IMR-90 (cell line): ENCODE measurements around the gene ANKDD1B. TPM values are rescaled to one million over a fixed set of nuclear protein-coding genes. Genes with fewer than 3 reads are reported as not detected.

Experiments used
- ATAC-seq: fragments of 200-7000 bp; cut with Tn5 transposase; 2 replicates; pipeline ENCODE4 v1.9.1; 2020; ENCODE audit warnings: low read depth, mild to moderate bottlenecking, moderate library complexity
- BruUV-seq: library from RNA; stranded (reverse); fragments of 400-500 nt; replicated peaks from 2 replicates; lab custom pipeline; 2021; lab: Mats Ljungman, UMichigan
- CTCF ChIA-PET: fragments of 300-600 bp; formaldehyde crosslinking; extraction: SDS; loops from one replicate; lab custom pipeline; 2021; ENCODE audit warnings: antibody characterized with exemption; lab: Yijun Ruan, JAX
- POLR2A ChIA-PET: fragments of 300-600 bp; sonication (Branson Sonifier 250); formaldehyde crosslinking; loops from one replicate; lab custom pipeline; 2022; ENCODE audit warnings: antibody characterized with exemption; ENCODE audit not compliant: unreplicated experiment; lab: Charles Lee
- DNase-seq: peaks from one replicate; pipeline ENCODE4 v3.0.0; 2013
- H2AFZ ChIP-seq: replicated peaks from 2 replicates; pipeline ENCODE3; 2013; ENCODE audit warnings: low read length, mild to moderate bottlenecking; ENCODE audit not compliant: poor library complexity
- H2AK5ac ChIP-seq: 2 replicates; pipeline ENCODE4 v1.6.1; 2013; ENCODE audit warnings: low read depth, low read length, inconsistent platforms
- H2AK9ac ChIP-seq: replicated peaks from 2 replicates; pipeline ENCODE3; 2013; ENCODE audit warnings: mild to moderate bottlenecking, low read depth, low read length, moderate library complexity; ENCODE audit not compliant: poor library complexity
- H2BK120ac ChIP-seq: 2 replicates; pipeline ENCODE4 v1.6.1; 2013; ENCODE audit warnings: low read depth, low read length, inconsistent platforms
- H2BK15ac ChIP-seq: 3 replicates; pipeline ENCODE4 v1.6.1; 2013; ENCODE audit warnings: low read depth, low read length, inconsistent platforms
- H2BK20ac ChIP-seq: 2 replicates; pipeline ENCODE4 v1.6.1; 2013; ENCODE audit warnings: low read depth, mild to moderate bottlenecking, inconsistent platforms, low read length, moderate library complexity
- H2BK5ac ChIP-seq: 2 replicates; pipeline ENCODE4 v1.6.1; 2013; ENCODE audit warnings: mild to moderate bottlenecking, low read depth, low read length, inconsistent platforms; ENCODE audit not compliant: poor library complexity, severe bottlenecking
- H3K14ac ChIP-seq: replicated peaks from 2 replicates; pipeline ENCODE4 v1.6.1; 2013; ENCODE audit warnings: low read depth, low read length, inconsistent platforms
- H3K18ac ChIP-seq: 2 replicates; pipeline ENCODE4 v1.6.1; 2013; ENCODE audit warnings: low read depth, low read length, control low read depth
- H3K23ac ChIP-seq: 2 replicates; pipeline ENCODE4 v1.6.1; 2013; ENCODE audit warnings: low read depth, low read length, inconsistent platforms
- H3K27ac ChIP-seq: 2 replicates; pipeline ENCODE4 v1.5.1; 2013; ENCODE audit warnings: mild to moderate bottlenecking, control low read depth, low read length; ENCODE audit not compliant: insufficient read depth
- H3K27me3 ChIP-seq: 2 replicates; pipeline ENCODE4 v1.6.1; 2013; ENCODE audit warnings: low read length; ENCODE audit not compliant: control insufficient read depth, insufficient read depth
- H3K36me3 ChIP-seq: 2 replicates; pipeline ENCODE4 v1.6.1; 2013; ENCODE audit warnings: low read length, mixed read lengths; ENCODE audit not compliant: control insufficient read depth, insufficient read depth
- H3K4ac ChIP-seq: 2 replicates; pipeline ENCODE4 v1.6.1; 2013; ENCODE audit warnings: low read depth, low read length, inconsistent platforms
- H3K4me1 ChIP-seq: 2 replicates; pipeline ENCODE4 v1.6.1; 2013; ENCODE audit warnings: low read length, mixed read lengths; ENCODE audit not compliant: control insufficient read depth, insufficient read depth
- H3K4me2 ChIP-seq: 2 replicates; pipeline ENCODE4 v1.6.1; 2013; ENCODE audit warnings: low read depth, mild to moderate bottlenecking, control low read depth, low read length, moderate library complexity
- H3K4me3 ChIP-seq: 2 replicates; pipeline ENCODE4 v1.5.1; 2013; ENCODE audit warnings: low read depth, mild to moderate bottlenecking, control low read depth, low read length, moderate library complexity; ENCODE audit not compliant: insufficient read depth
- H3K56ac ChIP-seq: 2 replicates; pipeline ENCODE4 v1.6.1; 2013; ENCODE audit warnings: low read length, inconsistent platforms; ENCODE audit not compliant: insufficient read depth; ENCODE audit errors: extremely low read depth
- H3K79me1 ChIP-seq, 2 experiments: 2 replicates each; pipeline ENCODE4 v1.6.1; 2013; ENCODE audit warnings: low read length in 2 of 2, inconsistent platforms in 1 of 2, low read depth in 1 of 2
- H3K9ac ChIP-seq: 2 replicates; pipeline ENCODE4 v1.6.1; 2013; ENCODE audit warnings: low read depth, low read length, control low read depth
- H3K9me1 ChIP-seq: 2 replicates; pipeline ENCODE4 v1.6.1; 2013; ENCODE audit warnings: low read length, inconsistent platforms; ENCODE audit not compliant: insufficient read depth
- H3K9me3 ChIP-seq: 2 replicates; pipeline ENCODE4 v1.6.1; 2013; ENCODE audit warnings: low read length; ENCODE audit not compliant: control insufficient read depth, insufficient read depth
- H4K20me1 ChIP-seq: 2 replicates; pipeline ENCODE4 v1.6.1; 2013; ENCODE audit warnings: low read length, inconsistent platforms; ENCODE audit not compliant: insufficient read depth
- H4K5ac ChIP-seq: 2 replicates; pipeline ENCODE4 v1.6.1; 2013; ENCODE audit warnings: mild to moderate bottlenecking, low read depth, low read length, control low read depth
- H4K8ac ChIP-seq, 2 experiments: 2 replicates each; pipeline ENCODE4 v1.6.1; 2013; ENCODE audit warnings: low read depth in 2 of 2, low read length in 2 of 2, control low read depth in 1 of 2, inconsistent platforms in 1 of 2
- H4K91ac ChIP-seq: 2 replicates; pipeline ENCODE4 v1.6.1; 2013; ENCODE audit warnings: low read depth, low read length, inconsistent platforms; ENCODE audit not compliant: insufficient read depth
- BHLHE40 ChIP-seq: fragments of 150-350 bp; IDR thresholded peaks from 2 replicates; pipeline ENCODE4 v1.6.1; 2016; ENCODE audit warnings: mild to moderate bottlenecking, low read depth, low read length
- CEBPB ChIP-seq: IDR thresholded peaks from 2 replicates; pipeline ENCODE4 v1.6.1; 2012; ENCODE audit warnings: low read depth, low read length, improper control_type of control experiment
- CHD1 ChIP-seq: IDR thresholded peaks from 2 replicates; pipeline ENCODE4 v1.6.1; 2012; ENCODE audit warnings: low read depth, low read length, improper control_type of control experiment
- CTCF ChIP-seq: conservative IDR thresholded peaks from 2 replicates; pipeline ENCODE4 v1.5.1; 2012; ENCODE audit warnings: mild to moderate bottlenecking, low read depth, low read length, improper control_type of control experiment
- ELK1 ChIP-seq: fragments of 150-350 bp; IDR thresholded peaks from 2 replicates; pipeline ENCODE4 v1.6.1; 2016; ENCODE audit warnings: low read depth, mild to moderate bottlenecking, low read length, moderate library complexity, borderline replicate concordance
- FOS ChIP-seq: fragments of 150-350 bp; IDR thresholded peaks from 2 replicates; pipeline ENCODE4 v1.6.1; 2016; ENCODE audit warnings: low read depth, low read length
- MXI1 ChIP-seq: IDR thresholded peaks from 2 replicates; pipeline ENCODE4 v1.6.1; 2012; ENCODE audit warnings: low read depth, mild to moderate bottlenecking, low read length, moderate library complexity, borderline replicate concordance
- NFE2L2 ChIP-seq: fragments of 150-350 bp; IDR thresholded peaks from 2 replicates; pipeline ENCODE4 v1.6.1; 2016; ENCODE audit warnings: low read depth, mild to moderate bottlenecking, low read length
- POLR2A ChIP-seq: IDR thresholded peaks from 2 replicates; pipeline ENCODE4 v1.6.1; 2012; ENCODE audit warnings: mild to moderate bottlenecking, low read depth, low read length
- RAD21 ChIP-seq: IDR thresholded peaks from 2 replicates; pipeline ENCODE4 v1.6.1; 2012; ENCODE audit warnings: low read length, improper control_type of control experiment
- RCOR1 ChIP-seq: IDR thresholded peaks from 2 replicates; pipeline ENCODE4 v1.6.1; 2012; ENCODE audit warnings: mild to moderate bottlenecking, low read length, improper control_type of control experiment; ENCODE audit not compliant: insufficient replicate concordance
- RFX5 ChIP-seq: IDR thresholded peaks from 2 replicates; pipeline ENCODE4 v1.8.0; 2012; ENCODE audit warnings: low read depth, mild to moderate bottlenecking, low read length, moderate library complexity
- SMC3 ChIP-seq: fragments of 150-350 bp; IDR thresholded peaks from 2 replicates; pipeline ENCODE4 v1.6.1; 2016; ENCODE audit warnings: low read depth, mild to moderate bottlenecking, antibody characterized with exemption, low read length, moderate library complexity
- WGBS, 2 experiments: methylation state at CpG; one replicate each; pipeline versions ENCODE4 v1.1.5 to v1.1.7; 2013; ENCODE audit warnings: missing lambda C conversion rate in 2 of 2; ENCODE audit not compliant: insufficient read length in 1 of 2; ENCODE audit errors: extremely low coverage in 2 of 2; 5-methylcytosine and 5-hydroxymethylcytosine counted together
- dilution Hi-C: fragments of 300-500 bp; cut with HindIII; formaldehyde crosslinking; loops from one replicate; pipeline ENCODE4 v1.14.3; 2018; ENCODE audit warnings: low sequenced_read_pairs; ENCODE audit not compliant: unreplicated experiment
- in situ Hi-C: fragments of 300-500 bp; cut with MboI; formaldehyde crosslinking; loops from 3 replicates; pipeline ENCODE4 v1.14.3; 2019; ENCODE audit warnings: low sequenced_read_pairs, inconsistent platforms, mixed read lengths
- intact Hi-C: fragments of 100-400 bp; cut with micrococcal nuclease; formaldehyde crosslinking; loops from 2 replicates; pipeline ENCODE4 v1.10.0; 2022
- polyA plus RNA-seq, 3 experiments: library from polyadenylated mRNA; depleted of rRNA; stranded (reverse); fragments of >200 nt; gene quantifications; 2 replicates each; pipeline ENCODE4 v1.2.3, GENCODE V29; 2012; ENCODE audit warnings: low replicate concordance in 1 of 3
- total RNA-seq: library from RNA; depleted of rRNA; stranded (reverse); fragments of >200 nt; gene quantifications from 2 replicates; pipeline ENCODE4 v1.2.3, GENCODE V29; 2012

Gene ANKDD1B
- total and polyA plus RNA-seq, 2 of the 4 experiments (the other 2 are of a cell fraction), result 0.24 TPM; not detected in 1

- in situ Hi-C loops, result no loop called here
- 100% methylated on average over 1 of the region's 4 CpGs; no CpG with 5 or more reads in 1 of the 2 experiments for WGBS, 2 experiments
Observed at GRCh38 chr5:75651575-75652238, 40.5 kb downstream of the ANKDD1B start.

More at GRCh38 chr5:75651575-75652238, 40.5 kb downstream of the ANKDD1B start:
- no peak overlapping the region for H4K91ac ChIP-seq
- no peak overlapping the region for H2BK15ac ChIP-seq
- no peak overlapping the region for H3K23ac ChIP-seq
- TF ChIP-seq CEBPB (no peak), BHLHE40 (no peak), NFE2L2 (no peak), FOS (no peak), CHD1 (no peak), RAD21 (no peak), SMC3 (no peak), ELK1 (no peak), RFX5 (no peak), CTCF (no peak), POLR2A (no peak), RCOR1 (no peak), MXI1 (no peak)
- no peak overlapping the region for H4K8ac ChIP-seq
- ChIA-PET CTCF (no interaction called here), POLR2A (no interaction called here)
- no peak overlapping the region for H3K4ac ChIP-seq
- no peak overlapping the region for H2BK120ac ChIP-seq
- H2AK5ac ChIP-seq, result no peak overlapping the region
- no peak overlapping the region for H3K18ac ChIP-seq
- H4K20me1 ChIP-seq, result no peaks in the 10 kb centered on the region
- no peak for DNase-seq
- H3K79me1 ChIP-seq, result no peaks in the 10 kb centered on the region
- H2AFZ ChIP-seq, result no peak overlapping the region
- BruUV-seq, result no TSS peak
- no peaks in the 10 kb centered on the region for H3K9me3 ChIP-seq
- H3K9me1 ChIP-seq, result no peaks in the 10 kb centered on the region
- no peak overlapping the region for H2BK20ac ChIP-seq
- H4K5ac ChIP-seq, result no peak overlapping the region
- no peak overlapping the region for H3K27ac ChIP-seq
- no peaks in the 10 kb centered on the region; the same call in 1 of the 2 replicates for H3K4me1 ChIP-seq
- H3K4me2 ChIP-seq, result no peak overlapping the region
- ATAC-seq, result no peak
- no peaks in the 10 kb centered on the region for H3K36me3 ChIP-seq
- H3K9ac ChIP-seq, result no peak overlapping the region
- intact Hi-C loops, result no loop called here
- dilution Hi-C loops, result no loop called here
- H2BK5ac ChIP-seq, result no peak overlapping the region
- no peak overlapping the region for H2AK9ac ChIP-seq
- H3K4me3 ChIP-seq, result no peak overlapping the region
- no peak overlapping the region for H3K14ac ChIP-seq
- no peak overlapping the region for H3K56ac ChIP-seq
- no peaks in the 10 kb centered on the region for H3K27me3 ChIP-seq
